ENCODE data around the gene TNS1. TPM values are rescaled to one million over a fixed set of nuclear protein-coding genes. Genes with fewer than 3 reads are reported as not detected.

The TNS1 gene
- total RNA-seq, 1 donor from 2014 or later, result 54.5 TPM

GRCh38 chr2:217884985-217885384 is 117.8 kb downstream of the TNS1 start:
- peaks cover 7% of the 10 kb centered on the region for H3K36me3 ChIP-seq (ENCODE audit: control insufficient read depth, insufficient read depth, low read length)
- TF ChIP-seq CTCF (IDR thresholded peaks at IDR 0.05; ENCODE audit: insufficient read depth, low read length, poor library complexity, severe bottlenecking), result no peak
- no peak for DNase-seq (ENCODE audit: low read depth)
- no peaks in the 10 kb centered on the region for H3K27me3 ChIP-seq (ENCODE audit: control insufficient read depth, insufficient read depth, low read length)
- no peak overlapping the region for H3K4me3 ChIP-seq (ENCODE audit: low read depth, low read length)

GRCh38 chr2:217880891-217881290 is 121.9 kb downstream of the TNS1 start:
- H3K27me3 ChIP-seq (ENCODE audit: control insufficient read depth, insufficient read depth, low read length), result no peaks in the 10 kb centered on the region
- H3K4me3 ChIP-seq (ENCODE audit: low read depth, low read length), result no peak overlapping the region
- no peak for TF ChIP-seq CTCF (IDR thresholded peaks at IDR 0.05; ENCODE audit: insufficient read depth, low read length, poor library complexity, severe bottlenecking)
- H3K36me3 ChIP-seq (ENCODE audit: control insufficient read depth, insufficient read depth, low read length), result peaks cover 3% of the 10 kb centered on the region
- no peak for DNase-seq (ENCODE audit: low read depth)

GRCh38 chr2:217880287-217880889 is 122.4 kb downstream of the TNS1 start:
- H3K4me3 ChIP-seq (ENCODE audit: low read depth, low read length), result no peak overlapping the region
- DNase-seq (ENCODE audit: low read depth), result no peak
- peaks cover 1% of the 10 kb centered on the region for H3K36me3 ChIP-seq (ENCODE audit: control insufficient read depth, insufficient read depth, low read length)
- H3K27me3 ChIP-seq (ENCODE audit: control insufficient read depth, insufficient read depth, low read length), result no peaks in the 10 kb centered on the region
- TF ChIP-seq CTCF (IDR thresholded peaks at IDR 0.05; ENCODE audit: insufficient read depth, low read length, poor library complexity, severe bottlenecking), result peak; percentile 2

- H3K36me3 ChIP-seq (ENCODE audit: control insufficient read depth, insufficient read depth, low read length), result peaks cover 4% of the 10 kb centered on the region
- no peak for DNase-seq (ENCODE audit: low read depth)
- no peak overlapping the region for H3K4me3 ChIP-seq (ENCODE audit: low read depth, low read length)
- peak; percentile 17 for TF ChIP-seq CTCF (IDR thresholded peaks at IDR 0.05; ENCODE audit: insufficient read depth, low read length, poor library complexity, severe bottlenecking)
- H3K27me3 ChIP-seq (ENCODE audit: control insufficient read depth, insufficient read depth, low read length), result no peaks in the 10 kb centered on the region
These were observed 123.7 kb downstream of the TNS1 start for GRCh38 chr2:217878915-217879590.

GRCh38 chr2:217877866-217878265 is 124.9 kb downstream of the TNS1 start:
- H3K36me3 ChIP-seq (ENCODE audit: control insufficient read depth, insufficient read depth, low read length), result peaks cover 4% of the 10 kb centered on the region
- no peak overlapping the region for H3K4me3 ChIP-seq (ENCODE audit: low read depth, low read length)
- no peaks in the 10 kb centered on the region for H3K27me3 ChIP-seq (ENCODE audit: control insufficient read depth, insufficient read depth, low read length)
- no peak for DNase-seq (ENCODE audit: low read depth)
- no peak for TF ChIP-seq CTCF (IDR thresholded peaks at IDR 0.05; ENCODE audit: insufficient read depth, low read length, poor library complexity, severe bottlenecking)

- no peak for DNase-seq (ENCODE audit: low read depth)
- Histone ChIP-seq H3K4me3 (ENCODE audit: low read depth, low read length) (no peak overlapping the region), H3K36me3 (ENCODE audit: control insufficient read depth, insufficient read depth, low read length) (peaks cover 4% of the 10 kb centered on the region), H3K27me3 (ENCODE audit: control insufficient read depth, insufficient read depth, low read length) (no peaks in the 10 kb centered on the region)
- TF ChIP-seq CTCF (IDR thresholded peaks at IDR 0.05; ENCODE audit: insufficient read depth, low read length, poor library complexity, severe bottlenecking), result no peak
These were observed 126.6 kb downstream of the TNS1 start for GRCh38 chr2:217876253-217876570.

Measured in kidney epithelial cell (primary cell).